WERI-Rb-1 (cell line): ENCODE results near the gene SNX8.

ENCODE experiments used
- DNase-seq: peaks from one replicate; pipeline ENCODE4 v3.0.0-alpha.2; 2020
- H3K27ac ChIP-seq: fragments of 250-450 bp; sonication (Bioruptor Pico); 2 replicates; pipeline ENCODE4 v1.5.1; 2020; ENCODE audit warnings: mild to moderate bottlenecking, moderate library complexity
- H3K27me3 ChIP-seq: fragments of 250-450 bp; sonication (Bioruptor Pico); 2 replicates; pipeline ENCODE4 v1.5.1; 2021; ENCODE audit warnings: mild to moderate bottlenecking, low read depth, moderate library complexity; ENCODE audit not compliant: insufficient read depth, severe bottlenecking
- H3K36me3 ChIP-seq: fragments of 250-450 bp; sonication (Bioruptor Pico); 2 replicates; pipeline ENCODE4 v1.5.1; 2020; ENCODE audit warnings: mild to moderate bottlenecking, moderate library complexity
- H3K4me3 ChIP-seq: 2 replicates; pipeline ENCODE4 v1.5.1; 2011; ENCODE audit warnings: low read depth, mild to moderate bottlenecking, control low read depth, low read length
- H3K9me3 ChIP-seq: fragments of 250-450 bp; sonication (Bioruptor Pico); 2 replicates; pipeline ENCODE4 v1.5.1; 2021; ENCODE audit warnings: mild to moderate bottlenecking, moderate library complexity; ENCODE audit not compliant: severe bottlenecking
- CTCF ChIP-seq: IDR thresholded peaks from 2 replicates; pipeline ENCODE4 v1.5.1; 2011; ENCODE audit warnings: low read depth, mild to moderate bottlenecking, control low read depth, inconsistent platforms, low read length

Gene SNX8

GRCh38 chr7:2214636-2215035 lies 99.6 kb downstream of the SNX8 start:
- Histone ChIP-seq H3K36me3 (peaks cover 79% of the 10 kb centered on the region), H3K27me3 (no peaks in the 10 kb centered on the region)
- TF ChIP-seq CTCF = no peak

GRCh38 chr7:2213551-2214215 lies 100.6 kb downstream of the SNX8 start:
- TF ChIP-seq CTCF = no peak
- Histone ChIP-seq H3K36me3 (peaks cover 85% of the 10 kb centered on the region), H3K27ac (no peak overlapping the region), H3K27me3 (no peaks in the 10 kb centered on the region), H3K9me3 (no peaks in the 10 kb centered on the region), H3K4me3 (no peak overlapping the region)
- no peak for DNase-seq

More at GRCh38 chr7:2214636-2215035, 99.6 kb downstream of the SNX8 start:
- H3K9me3 ChIP-seq = no peaks in the 10 kb centered on the region
- no peak overlapping the region for H3K4me3 ChIP-seq
- H3K27ac ChIP-seq = no peak overlapping the region
- DNase-seq = no peak

- Histone ChIP-seq H3K4me3 (no peak overlapping the region), H3K27ac (no peak overlapping the region), H3K36me3 (peaks cover 85% of the 10 kb centered on the region), H3K9me3 (no peaks in the 10 kb centered on the region), H3K27me3 (no peaks in the 10 kb centered on the region)
- TF ChIP-seq CTCF = no peak
- no peak for DNase-seq
Measured at GRCh38 chr7:2212906-2213305, 101.3 kb downstream of the SNX8 start.

GRCh38 chr7:2211926-2212325 lies 102.3 kb downstream of the SNX8 start:
- Histone ChIP-seq H3K27ac (no peak overlapping the region), H3K36me3 (peaks cover 84% of the 10 kb centered on the region), H3K27me3 (no peaks in the 10 kb centered on the region), H3K4me3 (no peak overlapping the region), H3K9me3 (no peaks in the 10 kb centered on the region)
- no peak for DNase-seq
- no peak for TF ChIP-seq CTCF

GRCh38 chr7:2211259-2211880 lies 102.9 kb downstream of the SNX8 start:
- Histone ChIP-seq H3K9me3 (no peaks in the 10 kb centered on the region), H3K4me3 (no peak overlapping the region), H3K27me3 (no peaks in the 10 kb centered on the region), H3K27ac (no peak overlapping the region), H3K36me3 (peaks cover 80% of the 10 kb centered on the region)
- no peak for TF ChIP-seq CTCF
- no peak for DNase-seq
